DND-41 (cell line): ENCODE measurements around the gene TYK2.

Experiments
- EZH2 ChIP-seq: IDR thresholded peaks from 3 replicates; pipeline ENCODE4 v1.6.1; 2012; ENCODE audit warnings: borderline replicate concordance, low read depth, mild to moderate bottlenecking, moderate library complexity, low read length, inconsistent platforms; ENCODE audit not compliant: severe bottlenecking
- TF ChIP-seq, protein P1 (sequence below): IDR thresholded peaks from 2 replicates; pipeline ENCODE4 v1.5.1; 2012; ENCODE audit warnings: borderline replicate concordance, low read length, moderate library complexity, mild to moderate bottlenecking; ENCODE audit not compliant: poor library complexity, severe bottlenecking; ENCODE audit errors: extremely low read depth

- TF ChIP-seq, protein P1, sequence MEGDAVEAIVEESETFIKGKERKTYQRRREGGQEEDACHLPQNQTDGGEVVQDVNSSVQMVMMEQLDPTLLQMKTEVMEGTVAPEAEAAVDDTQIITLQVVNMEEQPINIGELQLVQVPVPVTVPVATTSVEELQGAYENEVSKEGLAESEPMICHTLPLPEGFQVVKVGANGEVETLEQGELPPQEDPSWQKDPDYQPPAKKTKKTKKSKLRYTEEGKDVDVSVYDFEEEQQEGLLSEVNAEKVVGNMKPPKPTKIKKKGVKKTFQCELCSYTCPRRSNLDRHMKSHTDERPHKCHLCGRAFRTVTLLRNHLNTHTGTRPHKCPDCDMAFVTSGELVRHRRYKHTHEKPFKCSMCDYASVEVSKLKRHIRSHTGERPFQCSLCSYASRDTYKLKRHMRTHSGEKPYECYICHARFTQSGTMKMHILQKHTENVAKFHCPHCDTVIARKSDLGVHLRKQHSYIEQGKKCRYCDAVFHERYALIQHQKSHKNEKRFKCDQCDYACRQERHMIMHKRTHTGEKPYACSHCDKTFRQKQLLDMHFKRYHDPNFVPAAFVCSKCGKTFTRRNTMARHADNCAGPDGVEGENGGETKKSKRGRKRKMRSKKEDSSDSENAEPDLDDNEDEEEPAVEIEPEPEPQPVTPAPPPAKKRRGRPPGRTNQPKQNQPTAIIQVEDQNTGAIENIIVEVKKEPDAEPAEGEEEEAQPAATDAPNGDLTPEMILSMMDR, result no peak
- no peak for TF ChIP-seq EZH2
Measured at GRCh38 chr19:10315335-10316214, 64.8 kb downstream of the TYK2 start, which contains the start of gene FDX2.
